NB4 (cell line): ENCODE results near the gene CERT1.

Source experiments
- CTCF ChIP-seq: IDR thresholded peaks from one replicate; pipeline ENCODE4 v1.5.1; 2012; ENCODE audit warnings: low read depth, low read length
- TF ChIP-seq, protein P1 (sequence below): IDR thresholded peaks from 2 replicates; pipeline ENCODE4 v1.6.1; 2011; ENCODE audit warnings: low read depth, low read length

DNA sequence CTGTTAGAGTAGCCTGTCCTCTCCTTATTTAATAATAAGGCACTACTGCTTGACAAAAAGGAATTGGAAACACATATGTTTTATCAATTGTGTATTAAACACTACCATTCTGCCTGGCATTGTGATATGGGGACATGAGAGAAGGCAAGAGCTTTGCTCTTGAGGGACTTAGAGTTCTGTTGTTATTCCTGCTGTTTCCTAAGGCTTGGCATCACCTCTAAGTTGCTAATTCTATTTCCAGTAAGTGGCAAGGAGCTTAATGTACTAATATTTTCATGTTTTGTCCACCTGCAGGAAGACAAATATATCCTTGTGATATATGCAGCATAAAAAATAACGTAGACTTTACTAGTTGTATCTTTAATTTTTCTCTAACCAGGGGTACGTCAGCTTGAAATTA, 161.8 kb downstream of the CERT1 start:
- no peak for TF ChIP-seq CTCF
- TF ChIP-seq, protein P1, sequence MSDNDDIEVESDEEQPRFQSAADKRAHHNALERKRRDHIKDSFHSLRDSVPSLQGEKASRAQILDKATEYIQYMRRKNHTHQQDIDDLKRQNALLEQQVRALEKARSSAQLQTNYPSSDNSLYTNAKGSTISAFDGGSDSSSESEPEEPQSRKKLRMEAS = no peak
